ENCODE results near the gene NAB2. TPM values are rescaled to one million over a fixed set of nuclear protein-coding genes. Genes with fewer than 3 reads are reported as not detected.

NAB2 gene
- total RNA-seq, 1 experiment from 2014 or later: 20.8 TPM

DNA sequence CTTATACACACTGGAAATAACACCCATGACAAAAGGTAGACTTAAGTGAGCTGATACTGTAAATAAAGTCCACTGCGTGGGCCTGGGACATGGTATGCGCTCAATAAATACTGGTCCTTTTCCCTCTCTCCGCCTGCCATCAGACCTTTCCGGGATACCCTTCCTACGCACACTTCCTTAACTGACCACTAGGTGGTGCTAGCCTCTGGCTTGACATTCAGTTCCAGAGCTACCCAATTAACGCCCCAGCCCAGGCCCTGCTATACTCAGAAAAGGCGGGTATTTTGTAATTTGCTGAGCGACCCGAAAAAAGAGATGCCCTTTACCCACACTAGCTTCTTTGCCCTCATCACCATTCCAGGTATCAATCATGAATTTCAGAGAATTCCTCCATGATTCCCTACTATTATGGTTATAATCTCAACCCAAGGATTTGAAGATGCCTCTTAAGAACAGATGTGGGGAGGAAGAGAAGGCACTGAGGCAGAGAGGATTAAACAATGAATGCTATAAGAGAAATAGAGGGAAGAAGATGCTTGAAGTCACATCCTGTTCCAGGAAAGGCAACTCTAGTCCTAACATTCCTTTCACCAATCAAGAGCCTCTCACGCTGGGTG lies 35.5 kb downstream of the NAB2 start:
- DNase-seq: peak; percentile 87
- H3K4me3 ChIP-seq (ENCODE audit: insufficient read depth, low read depth, low read length): no peak overlapping the region
- no peaks in the 10 kb centered on the region for H3K36me3 ChIP-seq (replicated peaks; ENCODE audit: control insufficient read depth, insufficient read depth, low read length)
- H3K27me3 ChIP-seq (ENCODE audit: control insufficient read depth, insufficient read depth, low read length): no peaks in the 10 kb centered on the region

GRCh38 chr12:57126061-57126460 lies 37.1 kb downstream of the NAB2 start:
- no peak for DNase-seq
- no peak overlapping the region for H3K4me3 ChIP-seq (ENCODE audit: insufficient read depth, low read depth, low read length)
- H3K27me3 ChIP-seq (ENCODE audit: control insufficient read depth, insufficient read depth, low read length): no peaks in the 10 kb centered on the region
- no peaks in the 10 kb centered on the region for H3K36me3 ChIP-seq (replicated peaks; ENCODE audit: control insufficient read depth, insufficient read depth, low read length)

DNA sequence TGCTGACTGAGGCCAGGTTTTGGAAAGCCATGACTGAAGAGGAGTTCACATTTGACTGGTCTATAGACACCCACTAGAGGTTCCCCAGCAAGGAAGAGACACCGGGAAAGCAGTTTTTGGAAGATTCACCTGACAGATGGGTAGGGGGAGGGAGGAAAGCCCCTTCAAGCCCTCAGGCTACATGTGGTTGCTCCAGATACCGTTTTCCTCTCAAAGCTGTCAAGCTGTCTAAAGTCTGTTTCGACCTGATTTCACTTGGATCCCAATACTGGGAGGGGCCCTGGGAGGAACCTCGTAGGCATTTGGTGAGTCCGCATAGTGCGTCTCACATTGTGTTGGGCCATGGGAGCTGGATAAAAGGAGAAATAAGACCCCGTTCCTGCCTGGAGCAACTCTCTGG lies 37.6 kb downstream of the NAB2 start:
- Histone ChIP-seq H3K27me3 (ENCODE audit: control insufficient read depth, insufficient read depth, low read length) (no peaks in the 10 kb centered on the region), H3K36me3 (replicated peaks; ENCODE audit: control insufficient read depth, insufficient read depth, low read length) (no peaks in the 10 kb centered on the region), H3K4me3 (ENCODE audit: insufficient read depth, low read depth, low read length) (no peak overlapping the region)
- DNase-seq: no peak

DNA sequence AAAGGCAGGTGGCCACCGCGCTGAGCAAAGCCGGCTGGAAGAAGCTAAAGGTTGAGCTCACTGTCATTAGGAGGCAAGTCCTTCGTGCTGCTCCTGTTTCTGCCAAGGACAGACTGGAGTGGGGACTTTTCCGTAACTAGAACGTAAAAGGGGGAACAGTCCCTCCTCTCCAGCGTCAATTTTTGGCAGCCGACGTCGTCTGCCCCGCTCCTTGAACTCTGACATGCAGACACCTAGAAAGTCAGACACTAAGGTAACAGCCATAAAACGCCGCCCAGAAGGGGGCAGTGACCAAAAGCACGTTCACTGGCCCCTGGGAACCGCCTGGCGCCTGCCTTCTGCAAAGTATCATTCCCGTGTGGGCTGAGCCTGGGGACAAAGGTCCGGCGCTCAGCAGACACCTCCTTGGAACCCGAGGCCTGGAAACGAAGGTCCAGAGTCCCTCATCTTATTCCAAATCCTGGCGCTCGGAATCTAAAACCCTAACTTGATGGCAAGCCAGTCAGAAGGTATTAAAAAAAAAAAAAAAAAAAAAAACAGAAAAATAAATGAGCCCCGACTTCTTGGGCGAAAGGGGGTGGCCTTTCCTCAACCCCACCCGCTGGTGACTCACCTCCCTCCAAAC lies 38.3 kb downstream of the NAB2 start:
- H3K36me3 ChIP-seq (replicated peaks; ENCODE audit: control insufficient read depth, insufficient read depth, low read length): no peaks in the 10 kb centered on the region
- H3K27me3 ChIP-seq (ENCODE audit: control insufficient read depth, insufficient read depth, low read length): no peaks in the 10 kb centered on the region
- peak overlapping the region; percentile 87 for H3K4me3 ChIP-seq (ENCODE audit: insufficient read depth, low read depth, low read length)
- DNase-seq: peak; percentile 68

DNA sequence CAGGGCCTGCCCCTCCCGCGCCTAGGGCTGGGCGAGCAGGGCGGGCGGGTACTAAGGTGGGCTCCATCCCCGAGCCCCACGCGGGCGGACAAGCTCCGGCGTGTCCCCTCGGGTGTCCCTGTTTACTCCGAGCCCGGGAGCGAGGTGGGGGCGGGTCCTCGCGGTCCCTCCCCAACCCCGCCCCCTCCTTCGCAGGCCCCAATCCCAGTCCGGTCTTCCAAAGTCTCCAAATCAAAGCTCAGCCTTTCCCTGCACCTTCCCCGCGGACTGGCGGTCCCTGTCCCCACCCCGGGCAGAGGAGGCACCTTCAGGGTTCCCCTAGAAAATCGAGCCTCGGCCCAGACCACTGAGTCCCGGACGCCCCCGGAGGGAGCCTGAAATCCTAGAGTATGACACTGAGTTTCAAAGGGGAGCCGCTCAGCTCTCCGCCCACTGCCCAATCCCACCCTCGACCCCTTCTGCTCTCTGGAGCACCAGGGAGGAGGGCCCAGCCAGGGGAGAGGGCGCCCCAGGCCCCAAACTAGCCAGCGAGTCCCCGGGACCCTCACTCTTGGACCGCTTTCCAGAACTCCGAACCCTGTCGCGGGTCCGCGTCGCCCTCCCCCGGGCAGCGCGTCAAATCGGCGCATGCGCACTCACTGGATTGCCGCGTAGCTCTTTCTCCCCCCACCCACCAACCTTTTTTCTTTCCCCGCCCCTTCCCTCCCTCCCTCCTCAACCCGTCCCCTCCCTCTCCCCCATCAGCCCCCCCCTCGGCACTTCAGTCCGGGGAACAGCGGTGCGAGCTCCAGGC lies 39.0 kb downstream of the NAB2 start, which contains the start of gene LRP1:
TSS of gene LRP1 (plus strand) at position 758 of the 793 bp plus-strand sequence. CDS start 482 bp downstream, outside the sequence.
- peak; percentile 96 for DNase-seq
- H3K36me3 ChIP-seq (replicated peaks; ENCODE audit: control insufficient read depth, insufficient read depth, low read length): no peaks in the 10 kb centered on the region
- no peaks in the 10 kb centered on the region for H3K27me3 ChIP-seq (ENCODE audit: control insufficient read depth, insufficient read depth, low read length)
- H3K4me3 ChIP-seq (ENCODE audit: insufficient read depth, low read depth, low read length): peak within 1 kb of the TSS; percentile 87

DNA sequence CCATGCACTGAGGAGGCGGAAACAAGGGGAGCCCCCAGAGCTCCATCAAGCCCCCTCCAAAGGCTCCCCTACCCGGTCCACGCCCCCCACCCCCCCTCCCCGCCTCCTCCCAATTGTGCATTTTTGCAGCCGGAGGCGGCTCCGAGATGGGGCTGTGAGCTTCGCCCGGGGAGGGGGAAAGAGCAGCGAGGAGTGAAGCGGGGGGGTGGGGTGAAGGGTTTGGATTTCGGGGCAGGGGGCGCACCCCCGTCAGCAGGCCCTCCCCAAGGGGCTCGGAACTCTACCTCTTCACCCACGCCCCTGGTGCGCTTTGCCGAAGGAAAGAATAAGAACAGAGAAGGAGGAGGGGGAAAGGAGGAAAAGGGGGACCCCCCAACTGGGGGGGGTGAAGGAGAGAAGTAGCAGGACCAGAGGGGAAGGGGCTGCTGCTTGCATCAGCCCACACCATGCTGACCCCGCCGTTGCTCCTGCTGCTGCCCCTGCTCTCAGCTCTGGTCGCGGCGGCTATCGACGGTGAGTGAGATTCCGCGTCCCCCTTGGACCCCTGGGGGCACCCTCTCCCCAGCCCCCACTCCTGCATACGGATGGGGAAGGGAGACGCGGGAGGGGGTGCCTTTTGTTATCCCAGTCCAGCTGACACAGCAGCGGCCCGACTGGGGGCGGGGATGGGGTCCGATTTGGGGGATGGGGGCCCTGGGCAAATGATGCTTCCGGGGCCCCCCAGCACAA lies 39.8 kb downstream of the NAB2 start:
- DNase-seq: peak; percentile 89
- H3K36me3 ChIP-seq (replicated peaks; ENCODE audit: control insufficient read depth, insufficient read depth, low read length): no peaks in the 10 kb centered on the region
- no peaks in the 10 kb centered on the region for H3K27me3 ChIP-seq (ENCODE audit: control insufficient read depth, insufficient read depth, low read length)
- H3K4me3 ChIP-seq (ENCODE audit: insufficient read depth, low read depth, low read length): peak overlapping the region; percentile 87

DNA sequence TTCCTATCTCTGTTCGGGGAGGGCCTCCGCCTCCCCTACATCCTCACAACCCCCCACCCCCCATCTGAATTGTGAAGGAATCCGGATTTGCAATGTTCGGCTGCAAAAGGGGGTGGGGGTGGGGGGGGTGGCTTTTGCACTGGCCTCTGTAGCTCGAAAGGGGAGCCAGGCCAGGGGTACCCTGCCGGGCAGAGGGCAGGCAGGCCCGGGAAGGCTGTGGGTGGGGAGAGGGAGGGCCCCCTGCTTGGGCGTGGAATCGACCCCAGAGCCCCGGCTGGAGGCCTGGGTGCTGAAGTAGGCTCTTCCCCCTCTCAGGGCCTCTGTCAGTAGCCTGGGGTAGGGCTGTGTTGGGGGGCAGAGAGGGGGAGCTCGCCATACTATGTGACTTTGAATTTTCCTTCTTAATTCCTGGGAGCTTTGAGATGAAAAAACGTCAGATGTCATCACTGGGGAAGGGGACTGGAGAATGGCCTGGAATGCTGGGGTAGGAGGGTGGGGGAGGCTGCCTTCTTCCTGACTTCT lies 40.5 kb downstream of the NAB2 start:
- peak; percentile 82 for DNase-seq
- Histone ChIP-seq H3K36me3 (replicated peaks; ENCODE audit: control insufficient read depth, insufficient read depth, low read length) (no peaks in the 10 kb centered on the region), H3K27me3 (ENCODE audit: control insufficient read depth, insufficient read depth, low read length) (no peaks in the 10 kb centered on the region), H3K4me3 (ENCODE audit: insufficient read depth, low read depth, low read length) (peak overlapping the region; percentile 87)

GRCh38 chr12:57129889-57130288 lies 41.0 kb downstream of the NAB2 start:
- DNase-seq: peak; percentile 35

DNA sequence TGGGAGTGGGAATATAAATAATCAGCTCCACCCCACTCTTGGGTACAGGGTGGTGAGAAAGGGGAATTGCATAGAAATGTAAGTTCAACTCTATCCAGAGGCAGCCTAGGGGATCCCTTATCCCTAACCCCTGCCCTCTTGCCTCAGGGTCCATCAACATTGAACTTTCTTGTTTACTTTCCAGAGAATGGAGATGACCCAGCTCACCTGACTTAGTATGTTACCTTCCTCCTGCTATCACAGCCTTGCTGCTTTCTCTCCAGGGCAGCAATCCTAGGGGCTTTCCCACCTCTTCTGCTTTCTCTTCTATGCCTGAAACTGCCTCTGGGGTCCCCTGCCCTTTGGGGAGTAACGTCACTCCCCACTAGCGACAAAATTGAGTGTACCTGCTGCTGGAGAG lies 42.0 kb downstream of the NAB2 start:
- no peak overlapping the region for H3K4me3 ChIP-seq (ENCODE audit: insufficient read depth, low read depth, low read length)
- H3K36me3 ChIP-seq (replicated peaks; ENCODE audit: control insufficient read depth, insufficient read depth, low read length): no peaks in the 10 kb centered on the region
- peak; percentile 25 for DNase-seq
- H3K27me3 ChIP-seq (ENCODE audit: control insufficient read depth, insufficient read depth, low read length): no peaks in the 10 kb centered on the region

More at GRCh38 chr12:57129889-57130288, 41.0 kb downstream of the NAB2 start:
- no peaks in the 10 kb centered on the region for H3K27me3 ChIP-seq (ENCODE audit: control insufficient read depth, insufficient read depth, low read length)
- no peaks in the 10 kb centered on the region for H3K36me3 ChIP-seq (replicated peaks; ENCODE audit: control insufficient read depth, insufficient read depth, low read length)
- H3K4me3 ChIP-seq (ENCODE audit: insufficient read depth, low read depth, low read length): peak overlapping the region; percentile 87

DNA sequence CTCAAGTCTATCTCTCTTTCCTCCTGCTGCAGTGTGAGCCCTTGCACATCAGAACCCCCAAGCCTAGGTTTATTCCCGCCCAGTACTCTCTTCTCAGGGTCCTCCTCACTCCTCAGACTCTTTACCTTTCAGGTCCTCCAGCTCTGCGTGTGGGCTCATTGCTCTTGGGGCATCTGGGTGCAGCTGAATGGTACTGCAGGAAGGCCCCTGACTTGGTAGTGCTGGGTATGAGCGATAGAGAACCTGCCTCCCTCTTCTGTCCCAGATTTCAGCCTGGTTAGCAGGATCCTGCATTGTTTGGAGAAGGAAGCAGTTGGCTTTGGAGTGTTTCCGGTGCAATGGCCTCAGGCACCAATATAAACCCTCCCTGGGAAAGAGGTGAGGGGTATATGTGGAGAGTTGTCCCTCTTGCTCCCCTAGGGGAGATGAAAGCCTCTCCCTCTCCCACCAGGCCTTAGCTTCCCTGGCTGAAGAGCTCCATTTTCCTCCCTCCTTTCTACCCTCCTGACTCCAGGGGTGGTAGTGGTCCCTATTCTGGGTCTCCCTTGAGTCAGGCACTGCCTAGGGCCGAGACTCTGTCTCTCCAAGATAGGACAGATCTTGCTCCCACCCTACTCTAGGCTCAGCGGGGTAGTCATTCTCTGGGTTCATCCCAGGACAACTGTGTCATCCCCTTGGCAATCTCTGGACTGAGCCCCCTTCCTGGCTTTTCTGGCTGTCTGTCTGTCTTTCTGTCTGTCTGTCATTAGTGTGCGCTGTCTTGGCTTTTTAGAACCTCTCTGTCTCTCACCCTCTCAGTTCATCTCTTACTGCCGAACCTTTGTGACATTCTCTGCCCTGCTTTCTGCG lies 43.2 kb downstream of the NAB2 start:
- Histone ChIP-seq H3K4me3 (ENCODE audit: insufficient read depth, low read depth, low read length) (no peak overlapping the region), H3K27me3 (ENCODE audit: control insufficient read depth, insufficient read depth, low read length) (no peaks in the 10 kb centered on the region)
- DNase-seq: peak; percentile 56

DNA sequence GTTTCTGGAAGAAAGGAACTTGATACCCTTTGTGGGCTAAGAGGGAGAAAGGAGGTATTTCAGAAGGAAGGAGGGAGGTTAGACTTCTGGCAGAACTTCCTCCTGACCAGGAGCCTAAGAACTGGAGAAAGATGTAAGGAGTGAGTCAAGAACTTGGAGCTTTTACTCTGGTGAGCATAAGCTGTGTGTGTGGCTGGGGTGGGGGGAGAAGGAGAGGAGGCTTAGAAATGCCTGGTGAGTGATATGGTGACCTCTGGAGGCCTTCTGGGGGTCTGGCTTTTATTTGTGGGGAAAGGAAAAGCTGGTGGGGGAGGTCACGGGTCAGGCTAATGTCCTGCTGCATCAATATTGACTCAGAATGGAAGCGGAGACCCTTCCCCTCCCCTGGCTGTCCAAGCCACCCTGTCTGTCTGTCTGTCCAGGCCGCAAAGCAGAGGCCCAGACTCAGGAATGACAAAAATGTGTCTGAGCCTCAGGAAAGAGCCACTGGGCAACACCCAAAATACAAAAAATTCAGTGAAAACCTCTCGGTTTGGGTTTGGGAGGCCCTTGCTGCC lies 44.2 kb downstream of the NAB2 start:
- Histone ChIP-seq H3K36me3 (replicated peaks; ENCODE audit: control insufficient read depth, insufficient read depth, low read length) (no peaks in the 10 kb centered on the region; the same call in none of the 2 replicates), H3K4me3 (ENCODE audit: insufficient read depth, low read depth, low read length) (no peak overlapping the region), H3K27me3 (ENCODE audit: control insufficient read depth, insufficient read depth, low read length) (no peaks in the 10 kb centered on the region)
- peak; percentile 64 for DNase-seq

More for the DNA sequence above, 43.2 kb downstream of the NAB2 start:
- no peaks in the 10 kb centered on the region; the same call in 1 of the 2 replicates for H3K36me3 ChIP-seq (replicated peaks; ENCODE audit: control insufficient read depth, insufficient read depth, low read length)

GRCh38 chr12:57133916-57134315 lies 45.0 kb downstream of the NAB2 start:
- Histone ChIP-seq H3K4me3 (ENCODE audit: insufficient read depth, low read depth, low read length) (no peak overlapping the region), H3K36me3 (replicated peaks; ENCODE audit: control insufficient read depth, insufficient read depth, low read length) (peaks cover 1% of the 10 kb centered on the region), H3K27me3 (ENCODE audit: control insufficient read depth, insufficient read depth, low read length) (no peaks in the 10 kb centered on the region)
- peak; percentile 39 for DNase-seq

- Histone ChIP-seq H3K4me3 (ENCODE audit: insufficient read depth, low read depth, low read length) (no peak overlapping the region), H3K36me3 (replicated peaks; ENCODE audit: control insufficient read depth, insufficient read depth, low read length) (peaks cover 11% of the 10 kb centered on the region), H3K27me3 (ENCODE audit: control insufficient read depth, insufficient read depth, low read length) (no peaks in the 10 kb centered on the region)
- DNase-seq: peak; percentile 66
These were observed 46.0 kb downstream of the NAB2 start for GRCh38 chr12:57134949-57135348.
